NCI-H1694 (cell line): Measurements from ENCODE around the gene CLBA1.

Experiments used
- DNase-seq: peaks from one replicate; lab custom pipeline; 2025; lab: John Stamatoyannopoulos, UW

Gene CLBA1

DNA sequence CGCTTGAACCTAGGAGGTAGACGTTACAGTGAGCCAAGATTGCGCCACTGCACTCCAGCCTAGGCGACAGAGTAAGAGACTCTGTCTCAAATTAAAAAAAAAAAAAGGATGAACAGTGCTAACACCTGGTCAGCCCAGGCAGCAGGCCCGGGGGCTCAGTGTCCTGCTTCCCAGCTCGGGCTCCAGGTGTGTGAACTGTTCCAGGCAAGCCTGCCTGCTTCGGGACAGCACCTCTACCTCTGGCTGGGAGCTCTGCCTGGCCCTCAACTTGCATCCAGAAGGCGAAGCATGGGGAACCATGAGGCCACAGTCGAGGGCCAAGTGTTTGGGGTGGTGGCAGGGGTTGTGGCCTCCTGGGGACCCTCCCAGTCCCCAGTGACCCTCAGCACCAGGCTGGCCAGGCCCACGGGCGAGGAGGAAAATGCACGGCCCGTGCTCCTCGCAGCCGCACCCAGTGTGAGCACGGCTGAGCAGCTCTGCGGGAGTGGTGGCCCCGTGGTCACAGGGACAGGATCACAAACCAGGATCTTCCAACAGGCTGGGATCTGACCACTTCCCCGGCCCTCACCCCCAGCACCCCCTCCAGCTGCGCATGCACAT, 19.8 kb downstream of the CLBA1 start:
- DNase-seq, result no peak

GRCh38 chr14:105005929-105006830, 20.6 kb downstream of the CLBA1 start:
- DNase-seq, result no peak

DNA sequence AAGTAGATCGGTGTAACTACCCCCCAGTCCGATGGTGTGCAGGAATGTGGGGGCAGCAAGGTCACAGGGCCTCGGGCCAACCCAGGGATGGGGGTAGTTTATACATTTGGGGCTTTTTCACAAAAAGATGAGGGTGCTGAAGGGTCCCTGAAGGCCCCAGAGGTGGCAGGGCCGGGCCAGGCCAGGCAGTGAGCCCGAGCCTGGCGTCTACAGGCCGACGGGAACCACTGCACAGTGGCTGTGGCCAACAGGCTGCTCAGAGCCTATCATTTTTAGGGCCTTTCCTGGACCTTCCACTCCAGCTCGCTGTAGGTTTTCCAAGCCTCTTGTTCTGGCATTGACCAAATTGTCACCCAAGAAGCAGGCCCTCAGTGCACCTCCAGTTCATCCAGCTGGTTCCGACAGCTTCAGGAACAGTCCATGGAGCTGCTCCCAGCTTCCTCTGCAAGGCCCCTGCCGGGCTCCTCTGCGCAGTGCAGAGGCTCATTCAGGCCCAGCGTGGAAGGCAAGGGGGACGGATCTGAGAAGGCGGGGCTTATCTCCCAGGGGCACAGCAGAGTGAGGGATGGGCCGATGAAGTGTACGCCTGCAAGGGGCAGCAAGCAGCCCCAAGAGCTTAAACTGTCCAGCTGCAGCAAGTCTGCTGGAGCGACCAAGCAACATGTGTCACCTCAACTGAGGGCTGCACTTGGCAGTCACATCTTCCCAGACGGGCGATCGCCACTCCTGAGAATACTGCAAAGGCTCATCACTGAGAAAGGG, 21.4 kb downstream of the CLBA1 start:
- DNase-seq, result no peak

DNA sequence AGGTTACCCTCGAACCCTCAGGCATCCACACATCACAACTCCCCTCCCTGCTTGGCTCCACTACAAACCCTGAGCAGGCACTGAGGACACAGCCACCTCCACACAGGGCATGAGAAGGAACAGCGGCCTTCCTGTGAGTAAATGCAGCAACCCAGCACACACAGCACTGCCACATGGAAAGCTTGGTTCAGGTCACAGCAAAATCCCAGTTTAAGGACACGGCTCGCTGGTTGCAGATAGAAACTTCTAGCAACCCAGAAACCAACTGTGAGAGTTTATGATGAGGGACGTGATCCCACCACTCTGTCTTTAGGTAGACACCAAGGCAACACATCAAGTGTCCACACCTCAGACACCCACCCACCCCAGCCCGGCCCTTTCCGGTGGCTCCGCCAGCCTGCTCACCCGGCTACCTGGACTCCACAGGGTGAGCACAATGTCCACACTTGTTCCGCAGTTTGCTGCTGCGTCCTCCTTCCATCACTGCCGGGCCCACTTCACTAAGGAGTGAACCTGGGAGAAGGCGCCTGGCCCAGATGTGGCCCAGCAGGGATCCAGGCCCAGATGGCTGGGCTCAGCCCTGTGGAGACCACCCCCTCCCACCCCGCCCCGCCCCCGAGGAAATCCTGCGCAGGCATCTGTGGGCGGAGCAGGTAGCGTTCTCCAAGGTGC, 22.1 kb downstream of the CLBA1 start:
- no peak for DNase-seq

- no peak for DNase-seq
These were observed 24.5 kb downstream of the CLBA1 start for GRCh38 chr14:105010106-105010505.

GRCh38 chr14:105010891-105011291, 25.3 kb downstream of the CLBA1 start:
- no peak for DNase-seq

DNA sequence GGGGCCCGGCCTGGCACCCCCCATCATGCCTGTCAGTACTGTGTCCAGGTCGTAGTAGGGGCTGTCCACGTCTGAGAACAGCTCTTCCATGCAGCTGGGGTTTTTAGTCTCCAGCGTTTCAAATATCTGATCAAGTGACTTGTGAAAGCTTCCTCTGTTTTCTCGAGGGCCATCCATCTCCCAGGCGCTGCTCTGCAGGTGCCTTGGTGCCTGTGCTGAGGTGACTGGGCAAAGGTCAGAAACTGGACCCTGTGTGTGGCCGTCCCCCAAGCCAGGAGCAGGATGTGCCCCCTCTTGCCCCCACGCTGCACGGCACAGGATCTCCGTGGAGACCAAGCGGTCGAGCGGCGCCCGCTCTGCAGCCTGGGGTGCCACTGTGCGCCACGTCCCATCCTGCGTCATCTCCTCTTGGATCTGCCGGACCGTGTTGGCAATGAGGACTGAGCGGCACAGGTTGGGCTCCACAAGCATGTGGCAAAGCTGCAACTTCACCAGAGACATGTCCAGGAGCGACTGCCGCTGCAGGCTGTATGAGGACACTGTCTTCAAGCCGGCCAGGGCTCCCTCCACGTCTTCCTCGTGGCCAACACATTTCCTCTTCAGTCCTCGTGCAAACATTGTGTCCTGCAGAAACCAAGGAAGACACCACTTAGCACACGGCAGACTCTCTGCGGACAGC, 25.9 kb downstream of the CLBA1 start:
- DNase-seq, result no peak

DNA sequence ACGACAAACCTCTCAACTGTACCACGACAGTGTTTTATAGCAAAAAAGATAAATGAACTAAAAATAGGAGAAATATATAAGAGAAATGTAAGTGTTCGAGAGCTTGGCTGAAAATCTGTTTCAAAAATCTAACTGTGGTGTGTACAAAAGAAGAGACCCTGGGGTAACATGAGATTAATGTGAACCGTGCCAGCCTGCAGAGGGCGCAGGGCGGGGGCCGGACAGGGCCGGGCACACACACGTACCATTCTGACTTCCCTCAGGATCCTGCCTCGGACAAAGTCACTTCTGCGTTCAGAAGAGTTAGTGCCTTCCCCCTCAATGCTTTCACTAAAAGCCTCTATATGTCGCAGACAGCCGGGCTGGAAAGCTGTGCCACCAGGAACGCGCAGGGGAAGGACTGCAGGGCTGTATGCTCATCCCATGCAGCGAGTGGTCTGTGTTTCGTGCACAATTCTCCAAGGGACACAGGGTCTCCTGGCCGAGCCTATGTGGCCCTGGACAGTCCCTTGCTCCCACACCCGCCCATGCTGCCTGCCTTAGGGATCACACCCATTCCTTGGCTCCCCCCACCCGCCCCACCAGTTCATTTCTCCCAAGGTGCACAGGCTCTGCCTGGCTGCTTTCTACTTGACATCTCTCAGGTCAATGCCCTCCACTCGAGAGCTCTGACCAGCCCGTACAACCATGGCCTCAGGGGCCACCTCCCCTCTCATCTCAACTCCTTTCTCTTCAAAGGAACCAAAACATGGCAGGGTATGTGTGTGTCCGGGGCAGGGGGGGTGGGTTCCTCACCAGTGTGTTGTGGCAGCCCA, 26.8 kb downstream of the CLBA1 start:
- peak; percentile 24 for DNase-seq

DNA sequence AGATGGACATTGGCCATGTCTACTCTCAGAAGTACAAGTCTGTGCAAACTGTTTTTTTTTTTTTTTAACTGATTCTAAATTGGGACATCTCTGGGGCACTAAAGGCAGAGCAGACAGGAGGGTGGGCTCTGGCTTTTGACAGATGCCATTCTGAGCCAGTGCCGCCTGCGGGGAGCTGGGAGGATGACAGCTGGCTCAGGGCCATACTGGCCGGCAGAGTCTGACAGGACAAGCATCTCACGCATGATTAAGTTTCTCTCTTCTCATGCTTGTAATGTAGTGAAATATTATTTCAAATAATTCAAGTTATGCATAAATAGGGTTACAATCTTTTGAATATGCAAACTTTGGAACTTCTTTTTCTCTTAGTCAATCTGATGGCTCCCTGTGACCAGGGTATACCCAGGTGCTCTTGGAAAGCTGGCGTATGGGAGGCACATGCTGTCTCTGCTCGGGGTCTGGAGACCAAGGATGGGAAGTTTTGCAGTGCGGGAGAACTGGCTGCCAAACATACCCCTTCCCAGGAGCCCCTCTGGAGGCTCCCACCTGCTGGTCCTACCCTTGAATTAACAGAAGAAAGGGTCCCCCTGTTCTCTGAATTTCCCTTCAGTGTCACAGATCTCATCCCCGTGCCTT, 27.7 kb downstream of the CLBA1 start:
- peak; percentile 86 for DNase-seq

DNA sequence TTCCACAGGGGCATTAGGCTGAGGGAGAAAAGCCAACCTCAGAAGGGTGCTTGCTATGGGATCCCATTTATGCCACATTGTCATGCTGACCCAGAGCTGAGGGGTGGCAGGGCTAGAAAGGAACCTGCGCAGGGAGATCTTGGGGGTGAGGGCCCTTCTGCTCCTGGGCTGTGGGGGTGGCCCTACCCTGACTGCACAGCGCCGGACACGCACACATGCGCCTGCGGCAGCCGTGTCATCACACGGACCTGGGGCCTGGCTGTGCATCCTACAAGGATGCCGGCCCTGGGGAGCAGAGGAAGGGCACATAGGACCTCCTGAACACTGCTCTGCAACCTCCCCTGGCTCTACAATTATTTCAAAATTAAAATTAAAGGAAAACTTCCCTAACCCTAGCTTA, 28.4 kb downstream of the CLBA1 start:
- DNase-seq, result no peak

GRCh38 chr14:105014631-105015030, 29.0 kb downstream of the CLBA1 start:
- no peak for DNase-seq

DNA sequence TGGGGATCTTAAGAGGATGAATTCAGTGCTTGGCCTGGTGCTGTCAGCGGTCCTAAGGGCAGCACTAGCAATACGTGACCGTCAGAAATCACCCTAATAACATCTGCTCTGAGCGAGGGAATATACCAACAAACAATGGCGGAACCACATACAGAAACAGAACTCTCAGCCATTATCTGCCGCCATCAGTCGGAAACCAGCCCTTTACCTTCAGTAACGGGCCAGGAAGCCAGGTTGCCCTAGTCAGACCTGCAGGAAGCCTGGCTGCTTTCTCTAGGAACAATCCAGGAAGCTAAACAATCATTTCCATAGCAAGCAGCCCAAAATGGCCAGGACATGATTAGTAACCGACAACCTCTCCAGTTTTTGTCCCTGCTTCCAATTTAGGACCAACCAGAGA, 29.7 kb downstream of the CLBA1 start:
- DNase-seq, result no peak

GRCh38 chr14:105015905-105016304, 30.3 kb downstream of the CLBA1 start:
- DNase-seq, result no peak

DNA sequence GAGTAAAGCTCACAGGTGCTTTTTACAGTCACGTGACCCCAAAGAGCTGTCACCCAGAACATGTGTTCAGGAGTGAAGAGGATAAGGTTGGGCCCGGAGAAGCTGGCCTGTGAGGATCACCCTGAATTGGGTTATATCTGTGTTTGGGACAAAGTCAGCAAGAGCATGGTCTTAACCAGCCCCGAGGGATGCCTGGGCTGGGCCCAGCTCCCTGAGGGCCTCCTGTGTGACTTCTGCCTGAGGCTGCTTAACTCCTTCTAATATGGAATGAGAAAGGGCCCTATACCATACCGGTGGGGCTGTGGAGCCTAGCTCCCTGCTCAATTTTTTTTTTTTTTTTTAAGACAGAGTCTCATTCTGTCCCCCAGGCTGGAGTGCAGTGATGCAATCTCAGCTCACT, 32.8 kb downstream of the CLBA1 start:
- no peak for DNase-seq

GRCh38 chr14:105019861-105020814, 34.5 kb downstream of the CLBA1 start:
- DNase-seq, result no peak

DNA sequence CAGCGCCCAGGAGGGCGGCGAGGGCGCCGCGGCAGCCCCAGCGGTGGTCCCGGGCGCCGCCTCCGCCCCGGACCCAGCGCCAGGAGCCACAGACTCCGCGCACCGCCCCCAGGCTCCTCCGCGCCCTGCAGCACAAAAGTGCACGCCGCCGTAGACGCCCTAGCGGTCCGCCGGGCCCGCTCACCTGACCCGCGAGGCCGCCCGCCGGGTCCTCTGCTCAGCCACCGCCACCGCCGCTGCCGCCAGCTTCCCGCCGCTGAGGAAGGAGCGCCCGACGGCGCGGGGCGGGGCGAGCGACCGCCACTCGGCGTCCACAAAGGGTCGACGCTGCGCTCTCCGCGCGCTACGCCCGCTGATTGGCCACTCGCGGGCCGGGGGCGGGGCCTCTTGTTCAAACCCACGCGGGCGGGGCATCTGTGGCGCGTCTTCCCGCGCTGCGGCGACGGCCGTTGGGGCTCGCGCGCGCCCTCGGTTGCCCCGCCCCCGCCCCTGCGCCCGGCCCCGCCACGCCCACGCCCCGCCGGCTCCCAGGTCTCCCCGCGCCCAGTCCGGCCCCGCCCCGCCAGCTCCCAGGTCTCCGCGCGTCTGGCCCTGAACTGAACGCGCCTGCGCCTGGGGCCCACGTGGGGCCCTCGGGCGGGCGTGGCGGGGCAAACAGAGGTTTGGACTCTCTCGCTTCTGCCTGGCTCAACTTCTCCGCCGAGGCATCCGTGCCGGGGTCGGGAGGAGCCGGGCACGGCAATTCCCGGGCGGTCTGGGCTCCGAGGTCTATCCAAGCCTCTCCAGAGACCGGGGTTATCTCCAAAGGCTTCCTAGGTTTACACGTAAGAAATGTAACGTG, 35.4 kb downstream of the CLBA1 start, which contains the start of gene CDCA4:
CDCA4 (minus strand) TSS at position 269 of the 841 bp plus-strand sequence. CDS start 9,154 bp downstream, outside the sequence.
- DNase-seq, result peak; percentile 100

DNA sequence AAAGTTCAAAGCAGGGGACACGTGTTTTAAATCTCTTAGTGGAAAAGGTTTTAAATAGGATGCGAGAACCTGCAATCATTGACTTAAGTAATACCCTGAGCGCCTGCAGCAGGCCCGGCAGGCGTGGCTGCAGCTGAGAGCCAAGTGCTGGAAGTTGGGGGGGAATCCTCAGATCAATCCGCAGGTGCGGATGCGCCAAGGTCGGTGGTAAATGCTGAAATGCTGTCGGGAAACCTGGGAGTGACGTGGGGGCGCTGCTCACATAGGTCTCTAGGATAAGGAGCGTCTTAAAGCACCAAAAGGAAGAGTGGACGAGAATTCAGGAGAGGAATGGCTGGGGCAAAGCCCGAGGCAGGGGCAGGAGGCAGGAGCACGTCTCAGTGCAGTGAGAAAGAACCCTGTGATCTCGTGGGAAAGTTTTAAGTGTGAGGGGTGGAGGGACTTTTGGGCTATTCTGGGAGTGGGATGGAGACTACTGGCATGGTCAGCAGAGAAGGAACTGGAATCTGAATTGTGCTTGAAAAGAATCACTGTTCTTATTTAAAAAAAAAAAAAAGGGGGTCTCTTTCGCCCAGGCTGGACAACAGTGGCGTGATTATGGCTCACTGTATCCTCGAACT, 36.2 kb downstream of the CLBA1 start:
- DNase-seq, result peak; percentile 77

DNA sequence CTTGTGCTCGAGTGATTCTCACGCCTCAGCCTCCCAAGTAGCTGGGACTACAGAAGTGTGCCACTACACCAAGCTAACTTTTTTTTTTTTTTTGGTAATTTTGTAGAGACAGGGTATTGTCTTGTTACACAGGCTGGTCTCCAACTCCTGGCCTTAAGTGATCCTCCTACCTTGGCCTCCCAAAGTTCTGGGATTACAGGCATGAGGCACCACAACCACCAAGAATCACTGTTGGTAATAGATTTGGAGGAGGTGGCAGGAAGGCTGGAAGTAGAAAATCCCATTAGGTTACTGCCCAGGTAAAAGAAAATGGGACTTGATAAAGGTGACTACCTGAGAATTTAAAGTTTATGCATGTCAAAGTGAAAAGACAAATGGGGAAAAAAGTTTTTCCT, 36.7 kb downstream of the CLBA1 start:
- no peak for DNase-seq
